C4-2B (cell line): ENCODE results near the gene ZACN.

ENCODE experiments used
- CTCF ChIP-seq: fragments of 450-650 bp; conservative IDR thresholded peaks from 2 replicates; pipeline ENCODE4 v1.5.1; 2017; ENCODE audit warnings: mild to moderate bottlenecking
- ZFX ChIP-seq: fragments of 450-650 bp; IDR thresholded peaks from 2 replicates; pipeline ENCODE4 v1.6.1; 2017

GRCh38 chr17:76076146-76076764, 2.7 kb upstream of the ZACN start:
- no peak for TF ChIP-seq CTCF
- no peak for TF ChIP-seq ZFX
